CD4-positive, alpha-beta memory T cell (primary cell): Measurements from ENCODE around the gene VAMP2. TPM values are rescaled to one million over a fixed set of nuclear protein-coding genes. Genes with fewer than 3 reads are reported as not detected.

Experiments
- CTCF ChIA-PET: fragments of 350-600 bp; sonication (Branson Sonifier 250); formaldehyde crosslinking; loops from one replicate; lab custom pipeline; 2021; ENCODE audit warnings: inconsistent platforms; ENCODE audit not compliant: partially characterized antibody; lab: Charles Lee
- POLR2A ChIA-PET: fragments of 350-600 bp; sonication (Branson Sonifier 250); formaldehyde crosslinking; loops from one replicate; lab custom pipeline; 2021; ENCODE audit not compliant: partially characterized antibody; lab: Charles Lee
- DNase-seq, 5 donors: peaks; one replicate each; pipeline versions ENCODE4 v3.0.0 to v3.0.0-alpha.2; 2020 to 2022; ENCODE audit warnings: mixed read lengths in 1 of 5
- H3K27ac ChIP-seq: one replicate; pipeline ENCODE4 v1.7.0; 2013; ENCODE audit warnings: low read depth, low read length
- H3K27me3 ChIP-seq: 2 replicates; pipeline ENCODE4 v1.7.0; 2013; ENCODE audit warnings: mild to moderate bottlenecking, low read length, moderate library complexity; ENCODE audit not compliant: insufficient read depth
- H3K36me3 ChIP-seq: 2 replicates; pipeline ENCODE4 v1.7.0; 2013; ENCODE audit warnings: mild to moderate bottlenecking, low read length, moderate library complexity; ENCODE audit not compliant: insufficient read depth
- H3K4me1 ChIP-seq: 2 replicates; pipeline ENCODE4 v1.7.0; 2013; ENCODE audit warnings: mild to moderate bottlenecking, low read length, moderate library complexity; ENCODE audit not compliant: insufficient read depth
- H3K4me3 ChIP-seq, 2 donors: one replicate each; pipeline ENCODE4 v1.7.0; 2013; ENCODE audit warnings: low read length in 2 of 2, mild to moderate bottlenecking in 1 of 2
- H3K9me3 ChIP-seq, 2 donors: one replicate each; pipeline ENCODE4 v1.7.0; 2013; ENCODE audit warnings: low read length in 2 of 2, control low read depth in 1 of 2; ENCODE audit not compliant: control insufficient read depth in 1 of 2
- H3K27ac Mint-ChIP-seq, 7 donors: one replicate each; pipeline ENCODE4 v1.8.0; 2020 to 2021; ENCODE audit warnings: mixed read lengths in 7 of 7, mild to moderate bottlenecking in 6 of 7, inconsistent platforms in 3 of 7, moderate library complexity in 3 of 7
- H3K27me3 Mint-ChIP-seq, 2 donors: one replicate each; pipeline ENCODE4 v1.8.0; 2020 to 2021; ENCODE audit warnings: mixed read lengths in 2 of 2
- H3K36me3 Mint-ChIP-seq, 2 donors: one replicate each; pipeline ENCODE4 v1.8.0; 2020 to 2021; ENCODE audit warnings: mixed read lengths in 2 of 2, inconsistent platforms in 1 of 2, mild to moderate bottlenecking in 1 of 2
- H3K4me1 Mint-ChIP-seq, 4 donors: one replicate each; pipeline ENCODE4 v1.8.0; 2020 to 2021; ENCODE audit warnings: mixed read lengths in 4 of 4, mild to moderate bottlenecking in 1 of 4
- H3K4me3 Mint-ChIP-seq, 8 donors: one replicate each; pipeline ENCODE4 v1.8.0; 2020 to 2021; ENCODE audit warnings: mixed read lengths in 8 of 8, mild to moderate bottlenecking in 7 of 8, moderate library complexity in 6 of 8, inconsistent platforms in 3 of 8
- H3K9me3 Mint-ChIP-seq, 8 donors: one replicate each; pipeline ENCODE4 v1.8.0; 2020 to 2021; ENCODE audit warnings: mixed read lengths in 8 of 8, mild to moderate bottlenecking in 5 of 8, inconsistent platforms in 3 of 8, moderate library complexity in 1 of 8
- intact Hi-C: fragments of 100-400 bp; cut with micrococcal nuclease; formaldehyde crosslinking; loops from one replicate; pipeline ENCODE4 v1.15.1; 2023
- polyA plus RNA-seq, 2 donors: library from polyadenylated mRNA; unstranded; fragments of 300-500 nt; fragmentation: Illumina TruSeq; gene quantifications; one replicate each; pipeline ENCODE4 v1.2.3, GENCODE V29; 2021
- total RNA-seq, 2 experiments: library from RNA; stranded (reverse); gene quantifications; one replicate each; pipeline ENCODE4 v1.2.3, GENCODE V29; 2021

Gene VAMP2
- total and polyA plus RNA-seq, 4 experiments from 2014 or later, result 41.6 to 203 (median 148) TPM

- Mint-ChIP-seq H3K36me3 (peaks cover 0 to 4% of the 10 kb centered on the region in 2 donors), H3K27me3 (no peaks in the 10 kb centered on the region), H3K9me3 (no peaks in the 10 kb centered on the region), H3K4me1 (peaks cover 14 to 23% (median 17%) of the 10 kb centered on the region in 4 donors), H3K27ac (no peak overlapping the region), H3K4me3 (no peak overlapping the region)
- Histone ChIP-seq H3K27me3 (no peaks in the 10 kb centered on the region), H3K9me3 (no peaks in the 10 kb centered on the region), H3K27ac (peak overlapping the region; percentile 82), H3K36me3 (no peaks in the 10 kb centered on the region), H3K4me3 (peak overlapping the region; percentile 90 to 100), H3K4me1 (peaks cover 37% of the 10 kb centered on the region)
- ChIA-PET POLR2A (interaction anchor here (0.7 to 26.2 kb wide), 17 partner anchors 11 to 330 kb away, joined by 3 to 1074 read pairs (median 48); partner anchors contain the start of genes ALOXE3, AURKB, CTC1 and HES7), CTCF (interaction anchor here (0.6 to 5.9 kb wide), 18 partner anchors 10 to 113 kb away, joined by 3 to 72 read pairs (median 4); partner anchors contain the start of genes ALOXE3 and CTC1)
- intact Hi-C loops, result loop anchor here (1.0 to 2.0 kb wide), 6 partner anchors 23 to 195 kb away; partner anchors contain the start of genes AURKB and RPL26
- DNase-seq, result peak; percentile 90 to 94 (median 91)
These were observed 24.9 kb upstream of the VAMP2 start for GRCh38 chr17:8187517-8188262.

- H3K4me3 Mint-ChIP-seq, result no peak overlapping the region
- no peak overlapping the region for H3K27ac Mint-ChIP-seq
- no peaks in the 10 kb centered on the region for H3K36me3 ChIP-seq
- peak; percentile 90 to 92 (median 91) for DNase-seq
- no peaks in the 10 kb centered on the region for H3K27me3 Mint-ChIP-seq
- no peaks in the 10 kb centered on the region for H3K9me3 ChIP-seq
- no peaks in the 10 kb centered on the region for H3K27me3 ChIP-seq
- intact Hi-C loops, result loop anchor here (1.0 to 2.0 kb wide), 10 partner anchors 11 to 196 kb away; partner anchors contain the start of genes AURKB, RPL26 and TMEM107
- ChIA-PET POLR2A (interaction anchor here (0.7 to 26.2 kb wide), 17 partner anchors 10 to 330 kb away, joined by 3 to 1074 read pairs (median 48); partner anchors contain the start of genes ALOXE3, AURKB, CTC1 and HES7), CTCF (interaction anchor here (0.6 to 5.9 kb wide), 17 partner anchors 11 to 114 kb away, joined by 3 to 72 read pairs (median 4); partner anchors contain the start of genes ALOXE3, CTC1 and HES7)
- H3K4me1 ChIP-seq, result peaks cover 30% of the 10 kb centered on the region
- peak overlapping the region; percentile 82 for H3K27ac ChIP-seq
- peak overlapping the region; percentile 90 to 100 for H3K4me3 ChIP-seq
- H3K9me3 Mint-ChIP-seq, result no peaks in the 10 kb centered on the region
- peaks cover 16 to 26% (median 17%) of the 10 kb centered on the region in 4 donors for H3K4me1 Mint-ChIP-seq
- H3K36me3 Mint-ChIP-seq, result peaks cover 0 to 4% of the 10 kb centered on the region in 2 donors
These were observed 24.2 kb upstream of the VAMP2 start for GRCh38 chr17:8186787-8187516.

- Mint-ChIP-seq H3K4me1 (peaks cover 17 to 29% (median 17%) of the 10 kb centered on the region in 4 donors), H3K36me3 (peaks cover 0 to 4% of the 10 kb centered on the region in 2 donors), H3K27me3 (no peaks in the 10 kb centered on the region), H3K9me3 (no peaks in the 10 kb centered on the region), H3K4me3 (no peak overlapping the region), H3K27ac (no peak overlapping the region)
- peak overlapping the region; percentile 82 for H3K27ac ChIP-seq
- DNase-seq, result no peak
- ChIA-PET CTCF (interaction anchor here (0.8 to 5.9 kb wide), 13 partner anchors 22 to 114 kb away, joined by 3 to 72 read pairs (median 11); partner anchors contain the start of genes ALOXE3, AURKB and HES7), POLR2A (interaction anchor here (0.7 to 26.2 kb wide), 17 partner anchors 10 to 114 kb away, joined by 3 to 1074 read pairs (median 48); partner anchors contain the start of genes ALOXE3, AURKB, CTC1 and HES7)
- peak overlapping the region; percentile 90 to 100 for H3K4me3 ChIP-seq
- no peaks in the 10 kb centered on the region for H3K27me3 ChIP-seq
- intact Hi-C loops, result loop anchor here (1.0 to 2.0 kb wide), 5 partner anchors 10 to 196 kb away; partner anchors contain the start of genes RPL26 and TMEM107
- H3K9me3 ChIP-seq, result no peaks in the 10 kb centered on the region
- peaks cover 24% of the 10 kb centered on the region for H3K4me1 ChIP-seq
- no peaks in the 10 kb centered on the region for H3K36me3 ChIP-seq
These were observed 23.7 kb upstream of the VAMP2 start for GRCh38 chr17:8186446-8186786.

- peak; percentile 84 to 91 (median 85) for DNase-seq
- Mint-ChIP-seq H3K27me3 (no peaks in the 10 kb centered on the region), H3K36me3 (peaks cover 0 to 4% of the 10 kb centered on the region in 2 donors), H3K27ac (no peak overlapping the region), H3K4me1 (peaks cover 14 to 26% (median 16%) of the 10 kb centered on the region in 4 donors), H3K4me3 (no peak overlapping the region), H3K9me3 (no peaks in the 10 kb centered on the region)
- Histone ChIP-seq H3K9me3 (no peaks in the 10 kb centered on the region), H3K27ac (peak overlapping the region; percentile 82), H3K4me1 (peaks cover 22% of the 10 kb centered on the region), H3K36me3 (no peaks in the 10 kb centered on the region), H3K27me3 (no peaks in the 10 kb centered on the region), H3K4me3 (peak overlapping the region; percentile 90 to 100)
- ChIA-PET CTCF (interaction anchor here (0.8 to 5.9 kb wide), 17 partner anchors 9 to 115 kb away, joined by 3 to 72 read pairs (median 6); partner anchors contain the start of genes ALOXE3, AURKB and HES7), POLR2A (interaction anchor here (0.7 to 26.2 kb wide), 17 partner anchors 9 to 114 kb away, joined by 3 to 1074 read pairs (median 48); partner anchors contain the start of genes ALOXE3, AURKB, CTC1 and HES7)
- intact Hi-C loops, result loop anchor here (1.0 to 2.0 kb wide), 5 partner anchors 10 to 197 kb away; partner anchors contain the start of genes RPL26 and TMEM107
These were observed 23.1 kb upstream of the VAMP2 start for GRCh38 chr17:8185582-8186445.

GRCh38 chr17:8176998-8177731 is 14.4 kb upstream of the VAMP2 start:
- Histone ChIP-seq H3K27me3 (no peaks in the 10 kb centered on the region), H3K27ac (peak overlapping the region; percentile 73), H3K36me3 (no peaks in the 10 kb centered on the region), H3K4me1 (peaks cover 45% of the 10 kb centered on the region), H3K9me3 (no peaks in the 10 kb centered on the region), H3K4me3 (peak overlapping the region; percentile 17 to 63)
- Mint-ChIP-seq H3K4me1 (peaks cover 35 to 49% (median 44%) of the 10 kb centered on the region in 4 donors), H3K36me3 (peaks cover 0 to 5% of the 10 kb centered on the region in 2 donors), H3K9me3 (peaks cover 0 to 3% (median 0%) of the 10 kb centered on the region in 8 donors), H3K27me3 (no peaks in the 10 kb centered on the region), H3K27ac (peak overlapping the region in 6 of 7 donors; percentile 98 to 100 (median 98)), H3K4me3 (peak overlapping the region; percentile 57 to 95 (median 92))
- CTCF ChIA-PET, result interaction anchor here (0.8 to 2.3 kb wide), 5 partner anchors 8 to 123 kb away, joined by 3 to 7 read pairs (median 5); no protein-coding TSS in a partner anchor
- POLR2A ChIA-PET, result interaction anchor here (1.1 to 26.2 kb wide), 9 partner anchors 9 to 71 kb away, joined by 4 to 1074 read pairs (median 10); partner anchors contain the start of genes ALOXE3, BORCS6, CTC1 and PER1
- intact Hi-C loops, result loop anchor here (1.0 kb wide), 2 partner anchors 9 to 21 kb away; no protein-coding TSS in a partner anchor
- no peak for DNase-seq
